ENCODE measurements around the gene TPX2. TPM values are rescaled to one million over a fixed set of nuclear protein-coding genes. Genes with fewer than 3 reads are reported as not detected.

The TPX2 gene
- total RNA-seq, 2 donors from 2014 or later = 114 to 132 TPM

GRCh38 chr20:31719644-31720485, 19.2 kb upstream of the TPX2 start:
- ATAC-seq (replicated peaks in 1 of 2) = no peak
- peaks cover 39 to 57% of the 10 kb centered on the region in 2 donors for H3K36me3 Mint-ChIP-seq (ENCODE audit: insufficient read depth in 2 of 2)

GRCh38 chr20:31720486-31721407, 18.3 kb upstream of the TPX2 start:
- no peaks in the 10 kb centered on the region for H3K27me3 Mint-ChIP-seq (ENCODE audit: low read depth)
- H3K4me3 Mint-ChIP-seq = peak overlapping the region; percentile 95 to 96
- H3K36me3 Mint-ChIP-seq (ENCODE audit: insufficient read depth in 2 of 2) = peaks cover 33 to 50% of the 10 kb centered on the region in 2 donors
- H3K27ac Mint-ChIP-seq = peak overlapping the region; percentile 83
- peak; percentile 41 to 49 for DNase-seq
- ATAC-seq (replicated peaks in 1 of 2) = peak in 1 of 2 donors; percentile 2
- H3K9me3 Mint-ChIP-seq = no peaks in the 10 kb centered on the region
- H3K4me1 Mint-ChIP-seq (ENCODE audit: low read depth) = peaks cover 36% of the 10 kb centered on the region

More at GRCh38 chr20:31719644-31720485, 19.2 kb upstream of the TPX2 start:
- Mint-ChIP-seq H3K27ac (peak overlapping the region; percentile 83), H3K4me1 (ENCODE audit: low read depth) (peaks cover 45% of the 10 kb centered on the region), H3K27me3 (ENCODE audit: low read depth) (no peaks in the 10 kb centered on the region), H3K9me3 (peaks cover 0 to 2% of the 10 kb centered on the region in 2 donors), H3K4me3 (peak overlapping the region; percentile 95 to 96)
- DNase-seq = no peak

DNA sequence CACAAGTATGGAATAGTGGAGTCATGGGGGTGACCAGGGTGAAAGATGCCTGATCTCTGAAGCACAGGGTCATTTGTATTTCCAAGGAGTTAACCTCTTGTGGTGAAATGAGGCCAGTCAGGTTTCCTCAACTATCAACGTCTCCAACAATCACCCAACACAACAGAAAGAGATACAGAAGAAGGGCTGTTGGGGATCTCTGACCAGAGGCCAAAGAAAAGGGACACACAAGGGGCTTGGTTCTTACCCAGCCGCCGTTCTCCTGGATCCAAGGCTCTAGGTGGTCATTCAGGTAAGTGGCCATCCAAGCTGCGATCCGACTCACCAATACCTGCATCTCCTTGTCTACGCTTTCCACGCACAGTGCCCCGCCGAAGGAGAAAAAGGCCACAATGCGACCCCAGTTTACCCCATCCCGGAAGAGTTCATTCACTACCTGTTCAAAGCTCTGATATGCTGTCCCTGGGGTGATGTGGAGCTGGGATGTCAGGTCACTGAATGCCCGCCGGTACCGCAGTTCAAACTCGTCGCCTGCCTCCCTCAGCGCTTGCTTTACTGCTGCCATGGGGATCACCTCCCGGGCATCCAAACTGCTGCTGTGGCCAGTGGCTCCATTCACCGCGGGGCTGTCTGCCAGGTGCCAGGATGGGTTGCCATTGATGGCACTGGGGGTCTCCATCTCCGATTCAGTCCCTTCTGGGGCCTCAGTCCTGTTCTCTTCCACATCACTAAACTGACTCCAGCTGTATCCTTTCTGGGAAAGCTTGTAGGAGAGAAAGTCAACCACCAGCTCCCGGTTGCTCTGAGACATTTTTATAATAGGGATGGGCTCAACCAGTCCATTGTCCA, 17.5 kb upstream of the TPX2 start:
- peak overlapping the region; percentile 83 for H3K27ac Mint-ChIP-seq
- H3K4me1 Mint-ChIP-seq (ENCODE audit: low read depth) = peaks cover 27% of the 10 kb centered on the region
- no peaks in the 10 kb centered on the region for H3K27me3 Mint-ChIP-seq (ENCODE audit: low read depth)
- peaks cover 31 to 42% of the 10 kb centered on the region in 2 donors for H3K36me3 Mint-ChIP-seq (ENCODE audit: insufficient read depth in 2 of 2)
- H3K4me3 Mint-ChIP-seq = peak overlapping the region; percentile 95 to 96
- DNase-seq = peak; percentile 28 to 41
- no peaks in the 10 kb centered on the region for H3K9me3 Mint-ChIP-seq
- ATAC-seq (replicated peaks in 1 of 2) = no peak

- H3K4me1 Mint-ChIP-seq (ENCODE audit: low read depth) = peaks cover 19% of the 10 kb centered on the region
- peaks cover 31 to 37% of the 10 kb centered on the region in 2 donors for H3K36me3 Mint-ChIP-seq (ENCODE audit: insufficient read depth in 2 of 2)
- ATAC-seq (replicated peaks in 1 of 2) = peak; percentile 32 to 35
- DNase-seq = peak; percentile 73 to 79
- H3K27me3 Mint-ChIP-seq (ENCODE audit: low read depth) = no peaks in the 10 kb centered on the region
- H3K9me3 Mint-ChIP-seq = no peaks in the 10 kb centered on the region
- peak within 1 kb of the TSS; percentile 95 to 96 for H3K4me3 Mint-ChIP-seq
- peak within 1 kb of the TSS; percentile 83 for H3K27ac Mint-ChIP-seq
These were observed 16.6 kb upstream of the TPX2 start, which contains the start of gene BCL2L1 for GRCh38 chr20:31722257-31723068. Gene BCL2L1, minus strand, starts transcription at chr20:31722868. Its CDS starts 650 bp downstream, at chr20:31722218.

GRCh38 chr20:31723069-31723318, 16.1 kb upstream of the TPX2 start:
- Mint-ChIP-seq H3K27me3 (ENCODE audit: low read depth) (no peaks in the 10 kb centered on the region), H3K4me3 (peak overlapping the region; percentile 95 to 96), H3K4me1 (ENCODE audit: low read depth) (peaks cover 14% of the 10 kb centered on the region), H3K27ac (peak overlapping the region; percentile 83), H3K9me3 (no peaks in the 10 kb centered on the region), H3K36me3 (ENCODE audit: insufficient read depth in 2 of 2) (peaks cover 26 to 32% of the 10 kb centered on the region in 2 donors)
- ATAC-seq (replicated peaks in 1 of 2) (no peak), DNase-seq (no peak)

DNA sequence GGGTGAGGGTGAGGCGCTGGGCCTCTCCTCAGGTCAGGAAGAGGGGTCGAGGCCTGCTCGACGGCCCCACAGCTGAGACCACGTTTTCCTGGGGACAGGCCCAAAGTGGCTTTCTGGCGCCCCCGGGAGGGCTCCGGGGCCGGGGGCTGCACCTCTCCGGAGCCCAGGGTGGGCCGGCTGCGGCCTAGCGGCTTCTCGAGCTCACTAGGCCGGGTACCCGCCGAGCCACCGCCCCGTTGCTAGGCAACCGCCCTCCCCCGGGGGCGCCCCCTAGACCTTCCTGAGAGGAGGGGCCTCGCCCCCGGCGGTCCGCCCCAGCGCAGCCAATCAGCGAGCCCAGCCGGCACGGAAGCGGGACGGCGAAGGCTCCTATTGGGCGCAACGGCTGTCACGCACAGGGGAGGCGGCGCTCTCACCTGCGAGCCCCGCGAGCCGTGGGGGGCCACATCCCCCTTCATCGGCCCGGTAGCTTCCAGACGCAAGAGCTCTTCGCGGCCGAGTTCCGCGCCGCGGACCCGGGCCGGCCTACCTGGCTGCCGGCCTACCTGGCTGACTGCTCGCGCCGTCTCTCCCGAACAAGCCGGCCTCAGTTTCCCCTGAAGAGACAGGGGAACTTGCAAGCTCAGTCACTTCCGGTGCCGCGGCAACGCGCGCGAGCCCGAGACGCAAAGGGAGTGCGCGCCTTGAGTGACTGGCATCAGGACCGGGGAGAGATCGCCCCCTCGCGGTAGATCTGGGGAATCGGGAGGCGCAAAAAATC, 15.6 kb upstream of the TPX2 start:
- peak; percentile 88 to 90 for ATAC-seq (replicated peaks in 1 of 2)
- no peaks in the 10 kb centered on the region for H3K27me3 Mint-ChIP-seq (ENCODE audit: low read depth)
- peaks cover 13% of the 10 kb centered on the region for H3K4me1 Mint-ChIP-seq (ENCODE audit: low read depth)

GRCh38 chr20:31731321-31731717, 7.8 kb upstream of the TPX2 start:
- Mint-ChIP-seq H3K36me3 (ENCODE audit: insufficient read depth in 2 of 2) (no peaks in the 10 kb centered on the region), H3K27me3 (ENCODE audit: low read depth) (peaks cover 8% of the 10 kb centered on the region), H3K27ac (no peak overlapping the region), H3K4me1 (ENCODE audit: low read depth) (no peaks in the 10 kb centered on the region), H3K4me3 (no peak overlapping the region), H3K9me3 (no peaks in the 10 kb centered on the region)
- DNase-seq (no peak), ATAC-seq (replicated peaks in 1 of 2) (no peak)

More for the DNA sequence above, 15.6 kb upstream of the TPX2 start:
- Mint-ChIP-seq H3K27ac (peak overlapping the region; percentile 83), H3K9me3 (no peaks in the 10 kb centered on the region), H3K4me3 (peak overlapping the region; percentile 95 to 96), H3K36me3 (ENCODE audit: insufficient read depth in 2 of 2) (peaks cover 26 to 31% of the 10 kb centered on the region in 2 donors)
- DNase-seq = peak; percentile 99

GRCh38 chr20:31739550-31739977, 474 bp downstream of the TPX2 start:
- H3K27ac Mint-ChIP-seq = no peak overlapping the region
- no peaks in the 10 kb centered on the region for H3K27me3 Mint-ChIP-seq (ENCODE audit: low read depth)
- DNase-seq (no peak), ATAC-seq (replicated peaks in 1 of 2) (peak in 1 of 2 donors; percentile 4)
- H3K4me3 Mint-ChIP-seq = no peak overlapping the region
- H3K36me3 Mint-ChIP-seq (ENCODE audit: insufficient read depth in 2 of 2) = peaks cover 2 to 11% of the 10 kb centered on the region in 2 donors
- H3K9me3 Mint-ChIP-seq = no peaks in the 10 kb centered on the region
- H3K4me1 Mint-ChIP-seq (ENCODE audit: low read depth) = peaks cover 3% of the 10 kb centered on the region

DNA sequence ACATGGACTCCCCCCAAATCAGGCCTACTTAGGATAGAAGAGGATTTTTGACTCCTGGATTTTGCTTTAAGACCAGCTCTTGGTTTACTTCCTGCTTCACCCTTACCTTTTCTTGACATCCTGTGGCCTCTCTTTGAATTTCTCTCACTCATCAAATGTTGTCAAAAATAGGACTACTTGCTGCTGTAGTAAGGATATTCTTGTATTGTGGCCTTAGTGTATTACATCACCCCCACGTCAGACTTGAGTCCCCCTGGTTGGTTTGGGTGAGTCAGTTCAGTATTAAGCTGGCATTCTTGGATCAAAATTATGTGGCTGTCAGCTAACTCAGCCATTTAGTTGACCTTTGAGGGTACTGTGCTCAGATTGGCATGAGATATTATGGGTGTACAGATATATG, 1.1 kb downstream of the TPX2 start:
- DNase-seq (peak; percentile 40 to 52), ATAC-seq (replicated peaks in 1 of 2) (peak; percentile 62 to 67)
- Mint-ChIP-seq H3K4me1 (ENCODE audit: low read depth) (peaks cover 5% of the 10 kb centered on the region), H3K36me3 (ENCODE audit: insufficient read depth in 2 of 2) (peaks cover 2 to 13% of the 10 kb centered on the region in 2 donors), H3K27me3 (ENCODE audit: low read depth) (no peaks in the 10 kb centered on the region), H3K9me3 (no peaks in the 10 kb centered on the region), H3K27ac (no peak overlapping the region), H3K4me3 (no peak overlapping the region)

GRCh38 chr20:31740656-31741323, 1.7 kb downstream of the TPX2 start:
- H3K36me3 Mint-ChIP-seq (ENCODE audit: insufficient read depth in 2 of 2) = peaks cover 2 to 18% of the 10 kb centered on the region in 2 donors
- no peak for ATAC-seq (replicated peaks in 1 of 2)

More at GRCh38 chr20:31740656-31741323, 1.7 kb downstream of the TPX2 start:
- no peak overlapping the region for H3K4me3 Mint-ChIP-seq
- H3K4me1 Mint-ChIP-seq (ENCODE audit: low read depth) = peaks cover 11% of the 10 kb centered on the region
- no peak for DNase-seq
- H3K9me3 Mint-ChIP-seq = no peaks in the 10 kb centered on the region
- no peak overlapping the region for H3K27ac Mint-ChIP-seq
- no peaks in the 10 kb centered on the region for H3K27me3 Mint-ChIP-seq (ENCODE audit: low read depth)

All from activated T-cell treated with anti-CD3 and anti-CD28 coated beads, Interleukin-2, amount 50 U/mL, for 72 hours (primary cell).